ENCODE data around the gene MAFF.

MAFF gene

GRCh38 chr22:38255697-38256096 lies 53.9 kb downstream of the MAFF start:
- no peak overlapping the region for H3K4me3 ChIP-seq (ENCODE audit: low read depth, low read length)
- TF ChIP-seq CTCF (IDR thresholded peaks at IDR 0.05; ENCODE audit: low read depth, low read length), result no peak

- no peak for TF ChIP-seq CTCF (IDR thresholded peaks at IDR 0.05; ENCODE audit: low read depth, low read length)
- peak overlapping the region; percentile 42 for H3K4me3 ChIP-seq (ENCODE audit: low read depth, low read length)
Observed at GRCh38 chr22:38257181-38257580, 55.4 kb downstream of the MAFF start.

- H3K4me3 ChIP-seq (ENCODE audit: low read depth, low read length), result peak overlapping the region; percentile 42
- TF ChIP-seq CTCF (IDR thresholded peaks at IDR 0.05; ENCODE audit: low read depth, low read length), result no peak
Observed at GRCh38 chr22:38257650-38258250, 56.0 kb downstream of the MAFF start.

- TF ChIP-seq CTCF (IDR thresholded peaks at IDR 0.05; ENCODE audit: low read depth, low read length), result no peak
- H3K4me3 ChIP-seq (ENCODE audit: low read depth, low read length), result no peak overlapping the region
Observed at GRCh38 chr22:38258895-38259294, 57.1 kb downstream of the MAFF start.

GRCh38 chr22:38259370-38259769 lies 57.6 kb downstream of the MAFF start:
- no peak overlapping the region for H3K4me3 ChIP-seq (ENCODE audit: low read depth, low read length)

GRCh38 chr22:38260761-38261681 lies 59.2 kb downstream of the MAFF start:
- H3K4me3 ChIP-seq (ENCODE audit: low read depth, low read length), result no peak overlapping the region
- TF ChIP-seq CTCF (IDR thresholded peaks at IDR 0.05; ENCODE audit: low read depth, low read length), result no peak

More at GRCh38 chr22:38259370-38259769, 57.6 kb downstream of the MAFF start:
- TF ChIP-seq CTCF (IDR thresholded peaks at IDR 0.05; ENCODE audit: low read depth, low read length), result no peak
